ENCODE measurements around the gene KDM4B. TPM values are rescaled to one million over a fixed set of nuclear protein-coding genes. Genes with fewer than 3 reads are reported as not detected.
A peak's percentile ranks its signal among the peaks of the same experiment; 100 is the strongest.

KDM4B gene
- total RNA-seq, 1 donor from 2014 or later, result 39.0 TPM

- Histone ChIP-seq H3K27me3 (no peaks in the 10 kb centered on the region), H3K9me3 (no peaks in the 10 kb centered on the region), H3K4me3 (no peak overlapping the region), H3K36me3 (peaks cover 52% of the 10 kb centered on the region), H3K27ac (no peak overlapping the region), H3K4me1 (no peaks in the 10 kb centered on the region)
- DNase-seq, result no peak
- no peak for ATAC-seq
- TF ChIP-seq CTCF (IDR thresholded peaks at IDR 0.05), result no peak
- intact Hi-C loops (cut with DNase I), result no loop called here
These were observed 174.8 kb downstream of the KDM4B start for GRCh38 chr19:5143471-5144411.

- no peak for DNase-seq
- peaks cover 43% of the 10 kb centered on the region for H3K36me3 ChIP-seq
- H3K9me3 ChIP-seq, result no peaks in the 10 kb centered on the region
- TF ChIP-seq CTCF (IDR thresholded peaks at IDR 0.05), result no peak
- no peak for ATAC-seq
- no peaks in the 10 kb centered on the region for H3K4me1 ChIP-seq
- H3K27me3 ChIP-seq, result no peaks in the 10 kb centered on the region
- intact Hi-C loops (cut with DNase I), result no loop called here
- H3K4me3 ChIP-seq, result no peak overlapping the region
- no peak overlapping the region for H3K27ac ChIP-seq
These were observed 175.7 kb downstream of the KDM4B start for GRCh38 chr19:5144545-5145179.

GRCh38 chr19:5145521-5146511 lies 176.9 kb downstream of the KDM4B start:
- DNase-seq (peak; percentile 60), ATAC-seq (no peak)
- no peaks in the 10 kb centered on the region for H3K27me3 ChIP-seq
- H3K4me3 ChIP-seq, result no peak overlapping the region
- intact Hi-C loops (cut with DNase I), result no loop called here
- no peak for TF ChIP-seq CTCF (IDR thresholded peaks at IDR 0.05)
- peaks cover 50% of the 10 kb centered on the region for H3K36me3 ChIP-seq
- no peaks in the 10 kb centered on the region for H3K9me3 ChIP-seq
- no peaks in the 10 kb centered on the region for H3K4me1 ChIP-seq
- no peak overlapping the region for H3K27ac ChIP-seq

GRCh38 chr19:5147074-5147977 lies 178.4 kb downstream of the KDM4B start:
- Histone ChIP-seq H3K27me3 (no peaks in the 10 kb centered on the region), H3K4me1 (no peaks in the 10 kb centered on the region), H3K9me3 (no peaks in the 10 kb centered on the region), H3K4me3 (no peak overlapping the region), H3K36me3 (peaks cover 53% of the 10 kb centered on the region), H3K27ac (no peak overlapping the region)
- intact Hi-C loops (cut with DNase I), result no loop called here
- no peak for TF ChIP-seq CTCF (IDR thresholded peaks at IDR 0.05)
- DNase-seq, result peak; percentile 52
- no peak for ATAC-seq

Data from upper lobe of right lung (tissue), 1 donor.